Activated CD8-positive, alpha-beta T cell treated with anti-CD3 and anti-CD28 coated beads, Interleukin-2, amount 10 ng/mL, durations not matched to agents 7 days and 5 days (primary cell): ENCODE data around the gene OARD1. TPM values are rescaled to one million over a fixed set of nuclear protein-coding genes. Genes with fewer than 3 reads are reported as not detected.

Experiments
- ATAC-seq: fragments of 150-1000 bp; cut with Tn5 transposase; one replicate; pipeline ENCODE4 v1.10.0; 2021; ENCODE audit warnings: moderate library complexity
- CTCF ChIA-PET: fragments of 350-600 bp; sonication (Branson Sonifier 250); formaldehyde crosslinking; loops from one replicate; lab custom pipeline; 2021; ENCODE audit warnings: antibody characterized with exemption; lab: Charles Lee
- POLR2A ChIA-PET: fragments of 350-600 bp; sonication (Branson Sonifier 250); formaldehyde crosslinking; loops from one replicate; lab custom pipeline; 2021; ENCODE audit warnings: antibody characterized with exemption; lab: Charles Lee
- DNase-seq: peaks from one replicate; pipeline ENCODE4 v3.0.0-alpha.2; 2020
- H3K27ac Mint-ChIP-seq: one replicate; pipeline ENCODE4 v1.8.0; 2021; ENCODE audit warnings: mild to moderate bottlenecking, mixed read lengths
- H3K27me3 Mint-ChIP-seq: one replicate; pipeline ENCODE4 v1.8.0; 2021; ENCODE audit warnings: low read depth, mixed read lengths
- H3K36me3 Mint-ChIP-seq: one replicate; pipeline ENCODE4 v1.8.0; 2021; ENCODE audit warnings: low read depth, mixed read lengths
- H3K4me1 Mint-ChIP-seq: one replicate; pipeline ENCODE4 v1.8.0; 2021; ENCODE audit warnings: low read depth, mixed read lengths
- H3K4me3 Mint-ChIP-seq: one replicate; pipeline ENCODE4 v1.8.0; 2021; ENCODE audit warnings: mild to moderate bottlenecking, mixed read lengths
- H3K9me3 Mint-ChIP-seq: one replicate; pipeline ENCODE4 v1.8.0; 2022; ENCODE audit warnings: mixed read lengths; ENCODE audit not compliant: insufficient read depth
- total RNA-seq, 2 experiments: library from RNA; stranded (reverse); gene quantifications; one replicate each; pipeline ENCODE4 v1.2.3, GENCODE V29; 2021

Gene OARD1
- total RNA-seq, 2 experiments from 2014 or later: 30.2 to 31.9 TPM

DNA sequence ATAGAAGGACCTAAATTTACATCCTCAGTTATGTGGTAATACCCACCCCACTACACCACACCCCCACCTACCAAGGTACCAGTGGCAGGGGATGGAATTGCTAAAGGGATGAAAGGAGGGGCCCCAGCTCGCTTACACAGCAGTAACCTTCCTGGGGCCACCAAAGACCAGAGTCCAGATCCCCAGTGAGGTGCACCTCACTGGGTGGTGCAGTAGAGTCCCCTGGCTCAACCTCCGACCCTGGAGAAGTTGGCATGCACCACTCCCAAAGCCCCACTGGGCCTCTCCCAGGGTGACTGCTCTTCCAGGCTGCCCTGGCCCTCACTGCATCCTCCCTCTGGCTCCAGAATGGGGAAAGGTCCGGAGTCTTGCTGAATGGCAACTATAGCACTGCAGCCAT is 34.0 kb downstream of the OARD1 start:
- no peaks in the 10 kb centered on the region for H3K36me3 Mint-ChIP-seq
- DNase-seq: no peak
- POLR2A ChIA-PET: interaction anchor here (1.1 kb wide), 1 partner anchor 10 kb away, joined by 3 read pairs; no protein-coding TSS in a partner anchor

GRCh38 chr6:41037107-41037900 is 34.9 kb downstream of the OARD1 start:
- ATAC-seq (no peak), DNase-seq (no peak)
- Mint-ChIP-seq H3K4me3 (no peak overlapping the region), H3K9me3 (no peaks in the 10 kb centered on the region), H3K36me3 (no peaks in the 10 kb centered on the region), H3K27ac (no peak overlapping the region), H3K4me1 (peaks cover 12% of the 10 kb centered on the region), H3K27me3 (no peaks in the 10 kb centered on the region)
- POLR2A ChIA-PET: interaction anchor here (1.0 to 1.1 kb wide), 2 partner anchors 9 kb away, joined by 3 read pairs; no protein-coding TSS in a partner anchor
- CTCF ChIA-PET: interaction anchor here (1.0 to 6.6 kb wide), 9 partner anchors 9 to 251 kb away, joined by 3 to 130 read pairs (median 4); partner anchors contain the start of genes NFYA and OARD1

More for the DNA sequence above, 34.0 kb downstream of the OARD1 start:
- Mint-ChIP-seq H3K4me3 (no peak overlapping the region), H3K4me1 (peaks cover 12% of the 10 kb centered on the region), H3K27ac (no peak overlapping the region), H3K9me3 (no peaks in the 10 kb centered on the region), H3K27me3 (no peaks in the 10 kb centered on the region)
- CTCF ChIA-PET: interaction anchor here (0.7 to 6.6 kb wide), 8 partner anchors 8 to 250 kb away, joined by 3 to 130 read pairs (median 4); partner anchors contain the start of genes NFYA and OARD1
- no peak for ATAC-seq

GRCh38 chr6:41036601-41037000 is 35.6 kb downstream of the OARD1 start:
- DNase-seq (no peak), ATAC-seq (no peak)
- Mint-ChIP-seq H3K36me3 (no peaks in the 10 kb centered on the region), H3K27me3 (no peaks in the 10 kb centered on the region), H3K4me1 (peaks cover 12% of the 10 kb centered on the region), H3K9me3 (no peaks in the 10 kb centered on the region), H3K27ac (no peak overlapping the region), H3K4me3 (no peak overlapping the region)
- CTCF ChIA-PET: interaction anchor here (1.0 to 6.6 kb wide), 10 partner anchors 9 to 146 kb away, joined by 3 to 130 read pairs (median 5); partner anchors contain the start of genes NFYA and OARD1
- POLR2A ChIA-PET: interaction anchor here (1.0 kb wide), 1 partner anchor 8 kb away, joined by 3 read pairs; no protein-coding TSS in a partner anchor

DNA sequence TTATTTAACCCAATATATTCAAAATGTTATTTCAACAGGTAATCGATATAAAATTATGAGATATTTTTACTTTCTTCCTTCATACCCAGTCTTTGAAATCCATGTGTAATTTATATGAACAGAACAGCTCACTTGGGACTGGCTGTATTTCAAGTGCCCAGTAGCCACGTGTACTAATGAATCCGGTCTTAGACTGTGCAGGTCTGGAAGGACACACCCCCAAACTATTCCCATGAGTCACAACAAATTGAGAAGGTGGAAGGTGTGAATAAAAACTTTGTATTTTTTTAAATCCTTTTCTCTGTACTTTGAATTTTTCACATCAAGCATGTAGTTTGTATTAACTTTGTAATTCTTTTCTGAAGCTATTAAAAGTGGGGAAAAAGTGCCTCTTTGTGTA is 36.0 kb downstream of the OARD1 start:
- CTCF ChIA-PET: interaction anchor here (0.7 to 6.6 kb wide), 10 partner anchors 9 to 146 kb away, joined by 3 to 130 read pairs (median 4); partner anchors contain the start of genes NFYA and OARD1
- Mint-ChIP-seq H3K4me3 (no peak overlapping the region), H3K27ac (no peak overlapping the region), H3K9me3 (no peaks in the 10 kb centered on the region), H3K4me1 (peaks cover 12% of the 10 kb centered on the region), H3K36me3 (no peaks in the 10 kb centered on the region), H3K27me3 (no peaks in the 10 kb centered on the region)
- DNase-seq (no peak), ATAC-seq (no peak)
- POLR2A ChIA-PET: interaction anchor here (1.0 kb wide), 1 partner anchor 8 kb away, joined by 3 read pairs; no protein-coding TSS in a partner anchor

- H3K27me3 Mint-ChIP-seq: no peaks in the 10 kb centered on the region
- ChIA-PET POLR2A (no interaction called here), CTCF (no interaction called here)
- peaks cover 9% of the 10 kb centered on the region for H3K4me1 Mint-ChIP-seq
- DNase-seq (no peak), ATAC-seq (no peak)
- no peak overlapping the region for H3K27ac Mint-ChIP-seq
- no peak overlapping the region for H3K4me3 Mint-ChIP-seq
- no peaks in the 10 kb centered on the region for H3K36me3 Mint-ChIP-seq
- H3K9me3 Mint-ChIP-seq: no peaks in the 10 kb centered on the region
These were observed 38.4 kb downstream of the OARD1 start for GRCh38 chr6:41033776-41034175.

GRCh38 chr6:41032830-41033229 is 39.3 kb downstream of the OARD1 start:
- Mint-ChIP-seq H3K4me3 (no peak overlapping the region), H3K27ac (no peak overlapping the region), H3K4me1 (peaks cover 15% of the 10 kb centered on the region), H3K36me3 (no peaks in the 10 kb centered on the region), H3K27me3 (no peaks in the 10 kb centered on the region), H3K9me3 (no peaks in the 10 kb centered on the region)
- CTCF ChIA-PET: interaction anchor here (0.7 to 2.2 kb wide), 2 partner anchors 33 to 35 kb away, joined by 3 to 6 read pairs; no protein-coding TSS in a partner anchor
- ATAC-seq (no peak), DNase-seq (no peak)
- POLR2A ChIA-PET: no interaction called here

DNA sequence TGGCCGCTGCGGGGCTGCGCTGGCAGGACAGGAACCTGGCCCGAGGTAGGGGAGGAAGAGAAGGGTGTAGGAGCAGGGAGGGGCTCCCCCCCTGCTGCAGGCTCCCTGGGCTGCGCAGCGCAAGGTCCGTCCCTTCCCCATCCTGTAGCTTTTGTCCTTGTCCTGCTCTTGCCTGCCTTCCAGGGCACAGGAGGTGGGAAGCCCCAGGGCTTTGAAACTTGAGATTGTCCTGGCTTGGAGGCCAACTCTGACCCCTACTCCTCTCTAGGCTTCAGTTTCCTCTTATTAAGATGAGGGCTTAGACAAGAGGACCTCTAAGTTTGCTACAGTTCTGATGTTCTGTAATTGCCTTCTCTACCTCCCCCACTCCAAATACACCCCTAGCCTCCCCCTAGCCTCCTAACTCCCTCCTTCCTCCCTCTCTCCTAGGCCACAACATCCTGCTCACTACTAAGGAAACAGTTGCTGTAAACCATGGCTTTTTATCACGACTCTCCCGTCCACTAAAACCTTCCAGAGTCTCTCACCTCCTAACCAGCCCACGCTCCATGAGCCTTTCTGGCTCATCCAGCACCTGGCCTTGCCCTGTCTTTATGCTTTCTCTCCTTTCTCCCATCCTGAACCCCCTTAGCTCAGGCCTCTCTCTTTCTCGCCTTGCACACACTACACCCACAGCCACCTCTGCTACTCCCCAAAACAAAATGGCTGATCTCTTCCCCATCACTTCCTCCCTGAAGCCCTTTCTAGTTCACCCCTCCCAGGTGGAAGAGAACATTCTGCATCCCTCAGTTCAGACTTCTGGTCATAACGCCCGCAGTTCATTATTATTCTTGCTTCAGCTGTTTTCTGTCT is 43.4 kb downstream of the OARD1 start:
- no peaks in the 10 kb centered on the region for H3K27me3 Mint-ChIP-seq
- H3K4me1 Mint-ChIP-seq: peaks cover 21% of the 10 kb centered on the region
- POLR2A ChIA-PET: interaction anchor here (0.7 to 2.6 kb wide), 13 partner anchors 8 to 292 kb away, joined by 3 to 11 read pairs (median 3); partner anchors contain the start of genes NFYA, OARD1 and UNC5CL
- CTCF ChIA-PET: interaction anchor here (0.6 to 10.3 kb wide), 30 partner anchors 9 to 1163 kb away, joined by 3 to 130 read pairs (median 5); partner anchors contain the start of genes APOBEC2, NFYA, OARD1 and TSPO2
- H3K4me3 Mint-ChIP-seq: peak overlapping the region; percentile 81
- H3K27ac Mint-ChIP-seq: peak overlapping the region; percentile 82
- no peaks in the 10 kb centered on the region for H3K9me3 Mint-ChIP-seq
- ATAC-seq (peak; percentile 9), DNase-seq (no peak)
- H3K36me3 Mint-ChIP-seq: no peaks in the 10 kb centered on the region

DNA sequence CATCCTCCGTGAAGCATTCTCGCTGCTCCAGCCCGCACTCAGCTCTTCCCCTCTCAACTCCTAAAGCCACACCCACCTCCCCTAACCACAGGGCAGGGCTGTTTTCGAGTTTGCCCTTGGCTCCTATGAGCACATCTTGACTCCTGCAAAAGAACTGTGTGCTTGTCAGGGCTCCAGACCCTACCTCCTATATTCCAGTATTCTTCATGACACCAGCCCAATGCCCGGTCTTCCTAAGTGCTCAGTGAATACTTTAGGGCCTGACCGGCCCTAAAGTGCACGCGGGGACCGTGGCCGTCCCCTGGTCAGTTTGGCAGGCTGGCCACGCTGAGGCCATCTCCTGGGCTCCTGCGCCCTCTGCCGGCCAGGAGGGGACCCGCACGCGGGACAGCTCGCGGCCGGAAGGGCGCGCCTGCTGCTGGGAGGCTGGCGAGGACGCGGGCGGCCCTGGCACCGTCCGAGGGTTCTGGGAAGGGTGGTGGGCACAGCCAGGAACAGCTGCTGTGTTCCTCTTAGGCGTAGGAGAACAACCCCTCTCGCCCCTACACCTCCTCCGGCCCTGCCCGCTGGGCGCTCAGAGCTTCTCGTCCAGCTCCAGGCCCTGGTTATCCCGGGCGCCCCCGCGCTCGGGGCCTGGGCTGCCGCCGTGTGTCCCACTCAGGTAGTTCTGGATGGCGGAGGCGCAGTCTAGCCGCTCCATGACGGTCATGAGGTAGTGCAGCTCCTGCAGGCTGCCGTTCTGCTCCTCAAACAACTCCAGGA is 44.2 kb downstream of the OARD1 start:
- Mint-ChIP-seq H3K27ac (peak overlapping the region; percentile 82), H3K36me3 (no peaks in the 10 kb centered on the region)
- CTCF ChIA-PET: interaction anchor here (0.6 to 10.3 kb wide), 38 partner anchors 10 to 1162 kb away, joined by 3 to 130 read pairs (median 4); partner anchors contain the start of genes APOBEC2, NFYA, OARD1 and TSPO2

DNA sequence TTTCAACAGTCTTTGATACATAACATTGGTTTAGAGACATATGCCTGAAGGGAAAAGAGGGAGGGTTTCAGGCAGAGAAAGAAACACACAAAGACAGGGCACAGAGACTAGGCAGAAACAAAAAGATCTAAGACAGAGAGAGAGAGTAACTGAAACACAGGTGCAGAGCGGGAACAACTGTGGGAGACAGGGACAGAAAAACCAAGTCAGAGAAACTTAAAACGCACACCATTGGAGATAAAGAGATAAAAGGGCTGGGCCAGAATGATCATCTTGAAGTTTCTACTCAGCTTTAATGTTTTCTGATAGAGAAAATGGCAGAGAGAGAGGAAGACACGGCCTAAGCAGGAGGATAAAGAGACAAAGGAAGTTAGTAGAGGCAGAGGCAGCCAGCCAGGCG is 44.9 kb downstream of the OARD1 start:
- peak overlapping the region; percentile 82 for H3K27ac Mint-ChIP-seq
- POLR2A ChIA-PET: interaction anchor here (0.6 to 2.6 kb wide), 6 partner anchors 8 to 1927 kb away, joined by 3 to 11 read pairs (median 7); partner anchors contain the start of gene UNC5CL

More for the DNA sequence above, 44.2 kb downstream of the OARD1 start:
- Mint-ChIP-seq H3K9me3 (no peaks in the 10 kb centered on the region), H3K4me1 (peaks cover 21% of the 10 kb centered on the region), H3K4me3 (peak overlapping the region; percentile 81), H3K27me3 (no peaks in the 10 kb centered on the region)
- DNase-seq (peak; percentile 82), ATAC-seq (peak; percentile 89)
- POLR2A ChIA-PET: interaction anchor here (0.7 to 2.6 kb wide), 12 partner anchors 9 to 1818 kb away, joined by 3 to 11 read pairs (median 4); partner anchors contain the start of genes NFYA and UNC5CL

GRCh38 chr6:41025966-41026530 is 46.1 kb downstream of the OARD1 start:
- peaks cover 21% of the 10 kb centered on the region for H3K4me1 Mint-ChIP-seq
- no peak overlapping the region for H3K27ac Mint-ChIP-seq
- H3K9me3 Mint-ChIP-seq: no peaks in the 10 kb centered on the region
- DNase-seq: no peak
- no peak for ATAC-seq
- ChIA-PET CTCF (interaction anchor here (1.2 to 10.3 kb wide), 6 partner anchors 8 to 115 kb away, joined by 3 to 130 read pairs (median 18); partner anchors contain the start of gene UNC5CL), POLR2A (interaction anchor here (0.7 kb wide), 1 partner anchor 293 kb away, joined by 3 read pairs; no protein-coding TSS in a partner anchor)
- no peaks in the 10 kb centered on the region for H3K27me3 Mint-ChIP-seq
- H3K36me3 Mint-ChIP-seq: no peaks in the 10 kb centered on the region
- no peak overlapping the region for H3K4me3 Mint-ChIP-seq

More for the DNA sequence above, 44.9 kb downstream of the OARD1 start:
- H3K4me1 Mint-ChIP-seq: peaks cover 21% of the 10 kb centered on the region
- H3K4me3 Mint-ChIP-seq: peak overlapping the region; percentile 81
- H3K27me3 Mint-ChIP-seq: no peaks in the 10 kb centered on the region
- ATAC-seq (no peak), DNase-seq (no peak)
- H3K9me3 Mint-ChIP-seq: no peaks in the 10 kb centered on the region
- CTCF ChIA-PET: interaction anchor here (0.7 to 10.3 kb wide), 24 partner anchors 9 to 477 kb away, joined by 3 to 130 read pairs (median 5); partner anchors contain the start of genes APOBEC2, TSPO2 and UNC5CL
- H3K36me3 Mint-ChIP-seq: no peaks in the 10 kb centered on the region
